Measurements from ENCODE around the gene SEC14L1.

The SEC14L1 gene

GRCh38 chr17:77146882-77147281 lies 6.1 kb downstream of the SEC14L1 start:
- no peak overlapping the region for H3K23ac ChIP-seq (ENCODE audit: low read length)
- no CpG with 5 or more reads among the region's 17 CpGs for WGBS (ENCODE audit: extremely low coverage, insufficient coverage, insufficient read length)
- H3K4ac ChIP-seq (ENCODE audit: low read depth, low read length) = peak overlapping the region; percentile 43
- no peak overlapping the region for H2AFZ ChIP-seq (ENCODE audit: insufficient read depth, low read length, poor library complexity)
- no peak overlapping the region for H2BK12ac ChIP-seq (ENCODE audit: low read length)
- peaks cover 7 to 13% of the 10 kb centered on the region in 2 experiments for H3K4me1 ChIP-seq (ENCODE audit: control insufficient read depth in 1 of 2, insufficient read depth in 2 of 2, low read length in 2 of 2)
- peak overlapping the region; percentile 41 for H3K4me3 ChIP-seq (ENCODE audit: low read depth, low read length)
- H2AK5ac ChIP-seq (ENCODE audit: low read length) = peak overlapping the region; percentile 79
- peaks cover 3% of the 10 kb centered on the region for H3K79me1 ChIP-seq (ENCODE audit: low read length)
- H4K8ac ChIP-seq (ENCODE audit: low read depth, low read length) = no peak overlapping the region
- H3K27ac ChIP-seq (ENCODE audit: low read depth, low read length) = no peak overlapping the region
- peaks cover 20 to 24% of the 10 kb centered on the region in 2 experiments for H3K36me3 ChIP-seq (ENCODE audit: control insufficient read depth in 1 of 2, insufficient read depth in 2 of 2, low read length in 2 of 2)
- H3K79me2 ChIP-seq (ENCODE audit: control insufficient read depth, insufficient read depth, low read length, poor library complexity) = peaks cover 2% of the 10 kb centered on the region
- no peaks in the 10 kb centered on the region for H3K27me3 ChIP-seq (ENCODE audit: insufficient read depth, low read length)
- H3K4me2 ChIP-seq (ENCODE audit: low read length) = no peak overlapping the region
- H4K91ac ChIP-seq (ENCODE audit: low read depth, low read length) = no peak overlapping the region
- no peak overlapping the region for H4K12ac ChIP-seq (ENCODE audit: low read depth, low read length)
- H3K14ac ChIP-seq (ENCODE audit: low read length) = no peak overlapping the region
- no peak overlapping the region for H2BK120ac ChIP-seq (ENCODE audit: insufficient read depth, low read length, poor library complexity)
- peak; percentile 50 to 67 for DNase-seq
- H3K9ac ChIP-seq (ENCODE audit: low read length) = no peak overlapping the region
- no peaks in the 10 kb centered on the region for H3K9me3 ChIP-seq (ENCODE audit: insufficient read depth, low read depth, low read length)
- peak overlapping the region; percentile 77 for H3K18ac ChIP-seq (ENCODE audit: low read length)
- no peak overlapping the region for H2BK5ac ChIP-seq (ENCODE audit: low read depth, low read length, poor library complexity)

GRCh38 chr17:77147357-77147801 lies 6.6 kb downstream of the SEC14L1 start:
- Histone ChIP-seq H3K36me3 (ENCODE audit: control insufficient read depth in 1 of 2, insufficient read depth in 2 of 2, low read length in 2 of 2) (peaks cover 20 to 24% of the 10 kb centered on the region in 2 experiments), H2BK5ac (ENCODE audit: low read depth, low read length, poor library complexity) (no peak overlapping the region), H3K27ac (ENCODE audit: low read depth, low read length) (no peak overlapping the region), H2BK120ac (ENCODE audit: insufficient read depth, low read length, poor library complexity) (no peak overlapping the region), H3K4me3 (ENCODE audit: low read depth, low read length) (no peak overlapping the region), H3K9ac (ENCODE audit: low read length) (no peak overlapping the region), H3K4me1 (ENCODE audit: control insufficient read depth in 1 of 2, insufficient read depth in 2 of 2, low read length in 2 of 2) (peaks cover 7 to 11% of the 10 kb centered on the region in 2 experiments), H3K18ac (ENCODE audit: low read length) (no peak overlapping the region), H2AK5ac (ENCODE audit: low read length) (no peak overlapping the region), H3K9me3 (ENCODE audit: insufficient read depth, low read depth, low read length) (no peaks in the 10 kb centered on the region), H2BK12ac (ENCODE audit: low read length) (no peak overlapping the region), H4K91ac (ENCODE audit: low read depth, low read length) (no peak overlapping the region), H3K27me3 (ENCODE audit: insufficient read depth, low read length) (no peaks in the 10 kb centered on the region), H3K79me1 (ENCODE audit: low read length) (peaks cover 3% of the 10 kb centered on the region), H2AFZ (ENCODE audit: insufficient read depth, low read length, poor library complexity) (no peak overlapping the region), H3K4ac (ENCODE audit: low read depth, low read length) (no peak overlapping the region), H3K14ac (ENCODE audit: low read length) (no peak overlapping the region), H3K79me2 (ENCODE audit: control insufficient read depth, insufficient read depth, low read length, poor library complexity) (peaks cover 2% of the 10 kb centered on the region), H3K4me2 (ENCODE audit: low read length) (no peak overlapping the region), H3K23ac (ENCODE audit: low read length) (no peak overlapping the region), H4K8ac (ENCODE audit: low read depth, low read length) (no peak overlapping the region), H4K12ac (ENCODE audit: low read depth, low read length) (no peak overlapping the region)
- no CpG with 5 or more reads among the region's 8 CpGs for WGBS (ENCODE audit: extremely low coverage, insufficient coverage, insufficient read length)
- DNase-seq = no peak

DNA sequence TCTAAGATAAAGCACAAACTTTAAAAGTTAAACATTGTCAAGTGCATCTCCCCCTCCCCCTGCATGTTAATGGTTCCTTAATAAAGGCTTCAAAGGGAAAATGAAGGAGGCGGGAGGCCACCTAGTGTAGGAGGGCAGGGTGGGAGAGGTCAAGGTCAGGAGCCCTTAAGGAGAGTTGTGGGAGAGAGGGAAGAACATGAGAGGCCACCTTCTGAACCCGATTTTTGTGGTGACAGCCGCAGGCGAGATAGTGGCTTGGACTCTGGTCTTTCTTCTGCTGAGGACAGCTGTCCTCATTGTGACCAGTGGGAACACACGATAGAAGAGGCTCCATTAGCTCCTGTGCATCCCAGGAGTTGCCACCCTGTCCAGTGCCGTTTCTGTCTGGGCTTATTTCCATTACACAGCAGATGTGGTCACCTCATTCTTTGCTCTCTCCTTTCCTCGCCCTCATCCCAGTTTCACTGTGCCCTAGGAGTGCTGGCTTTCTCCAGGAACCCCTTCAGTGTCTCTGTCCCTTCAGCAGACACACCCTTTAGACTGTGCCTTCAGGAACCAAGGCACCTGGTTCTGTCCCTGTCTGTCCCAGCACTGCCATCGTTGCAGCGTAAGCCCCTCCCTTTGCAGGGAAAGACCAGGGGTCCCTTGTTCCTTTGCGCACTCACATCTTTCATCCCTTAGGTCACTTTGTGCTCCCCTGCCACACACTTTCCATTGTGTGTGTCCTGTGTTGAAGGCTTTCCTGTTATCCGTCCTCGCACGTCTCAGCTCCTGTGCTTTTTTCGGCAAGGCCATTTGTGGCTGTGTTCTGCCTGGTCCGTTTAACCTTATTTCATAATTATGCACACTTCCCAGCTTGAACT lies 7.5 kb downstream of the SEC14L1 start:
- Histone ChIP-seq H3K4me1 (ENCODE audit: control insufficient read depth in 1 of 2, insufficient read depth in 2 of 2, low read length in 2 of 2) (peaks cover 7 to 11% of the 10 kb centered on the region in 2 experiments), H3K9me3 (ENCODE audit: insufficient read depth, low read depth, low read length) (no peaks in the 10 kb centered on the region), H3K4ac (ENCODE audit: low read depth, low read length) (no peak overlapping the region), H3K4me3 (ENCODE audit: low read depth, low read length) (peak overlapping the region; percentile 10), H3K79me2 (ENCODE audit: control insufficient read depth, insufficient read depth, low read length, poor library complexity) (peaks cover 2% of the 10 kb centered on the region), H4K91ac (ENCODE audit: low read depth, low read length) (no peak overlapping the region), H4K12ac (ENCODE audit: low read depth, low read length) (no peak overlapping the region), H3K79me1 (ENCODE audit: low read length) (peaks cover 3% of the 10 kb centered on the region), H3K27ac (ENCODE audit: low read depth, low read length) (no peak overlapping the region), H2AK5ac (ENCODE audit: low read length) (no peak overlapping the region), H3K23ac (ENCODE audit: low read length) (no peak overlapping the region), H3K9ac (ENCODE audit: low read length) (no peak overlapping the region), H4K8ac (ENCODE audit: low read depth, low read length) (no peak overlapping the region), H3K36me3 (ENCODE audit: control insufficient read depth in 1 of 2, insufficient read depth in 2 of 2, low read length in 2 of 2) (peaks cover 20 to 23% of the 10 kb centered on the region in 2 experiments), H3K27me3 (ENCODE audit: insufficient read depth, low read length) (no peaks in the 10 kb centered on the region), H3K4me2 (ENCODE audit: low read length) (no peak overlapping the region), H2AFZ (ENCODE audit: insufficient read depth, low read length, poor library complexity) (no peak overlapping the region), H3K18ac (ENCODE audit: low read length) (no peak overlapping the region), H2BK120ac (ENCODE audit: insufficient read depth, low read length, poor library complexity) (no peak overlapping the region), H3K14ac (ENCODE audit: low read length) (no peak overlapping the region), H2BK12ac (ENCODE audit: low read length) (no peak overlapping the region), H2BK5ac (ENCODE audit: low read depth, low read length, poor library complexity) (no peak overlapping the region)
- no CpG with 5 or more reads among the region's 15 CpGs for WGBS (ENCODE audit: extremely low coverage, insufficient coverage, insufficient read length)
- DNase-seq = no peak

DNA sequence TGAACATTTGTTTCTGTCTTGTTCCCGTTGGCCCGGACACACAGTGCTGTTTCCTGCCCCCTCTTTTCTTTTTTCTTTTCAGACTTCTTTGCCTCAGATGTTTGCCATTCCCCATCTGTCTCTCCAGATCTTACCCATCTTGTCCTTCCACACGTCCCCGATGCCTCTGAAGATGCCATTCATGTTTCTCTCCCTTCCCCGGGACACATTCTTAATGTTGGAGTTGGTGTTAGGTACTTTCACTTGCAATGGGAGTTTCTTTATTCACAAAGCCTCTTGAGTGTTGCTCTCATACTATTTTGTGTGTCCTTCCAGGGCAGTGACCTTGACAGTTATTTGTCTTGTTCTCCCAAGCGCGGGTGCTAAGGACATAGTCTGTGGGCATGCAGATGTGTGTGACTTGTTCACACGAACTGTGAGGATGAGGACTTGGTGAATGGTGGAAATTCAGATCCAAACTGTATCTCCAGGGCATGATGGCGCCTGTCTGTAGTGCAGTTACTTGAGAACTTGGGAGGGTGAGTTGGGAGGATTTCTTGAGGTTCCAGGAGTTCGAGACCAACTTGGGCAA lies 8.3 kb downstream of the SEC14L1 start:
- H2BK12ac ChIP-seq (ENCODE audit: low read length) = no peak overlapping the region
- no CpG with 5 or more reads among the region's 10 CpGs for WGBS (ENCODE audit: extremely low coverage, insufficient coverage, insufficient read length)
- H3K4me2 ChIP-seq (ENCODE audit: low read length) = no peak overlapping the region
- H2BK5ac ChIP-seq (ENCODE audit: low read depth, low read length, poor library complexity) = no peak overlapping the region
- no peak overlapping the region for H2AFZ ChIP-seq (ENCODE audit: insufficient read depth, low read length, poor library complexity)
- peaks cover 7 to 11% of the 10 kb centered on the region in 2 experiments for H3K4me1 ChIP-seq (ENCODE audit: control insufficient read depth in 1 of 2, insufficient read depth in 2 of 2, low read length in 2 of 2)
- no peak overlapping the region for H2AK5ac ChIP-seq (ENCODE audit: low read length)
- no peaks in the 10 kb centered on the region for H3K27me3 ChIP-seq (ENCODE audit: insufficient read depth, low read length)
- no peak overlapping the region for H4K91ac ChIP-seq (ENCODE audit: low read depth, low read length)
- peaks cover 20 to 22% of the 10 kb centered on the region in 2 experiments for H3K36me3 ChIP-seq (ENCODE audit: control insufficient read depth in 1 of 2, insufficient read depth in 2 of 2, low read length in 2 of 2)
- H3K4me3 ChIP-seq (ENCODE audit: low read depth, low read length) = no peak overlapping the region
- H4K12ac ChIP-seq (ENCODE audit: low read depth, low read length) = no peak overlapping the region
- no peak overlapping the region for H3K23ac ChIP-seq (ENCODE audit: low read length)
- no peak overlapping the region for H3K4ac ChIP-seq (ENCODE audit: low read depth, low read length)
- peaks cover 3% of the 10 kb centered on the region for H3K79me1 ChIP-seq (ENCODE audit: low read length)
- no peak overlapping the region for H3K14ac ChIP-seq (ENCODE audit: low read length)
- H3K18ac ChIP-seq (ENCODE audit: low read length) = no peak overlapping the region
- H3K27ac ChIP-seq (ENCODE audit: low read depth, low read length) = no peak overlapping the region
- H3K79me2 ChIP-seq (ENCODE audit: control insufficient read depth, insufficient read depth, low read length, poor library complexity) = peaks cover 2% of the 10 kb centered on the region
- H3K9me3 ChIP-seq (ENCODE audit: insufficient read depth, low read depth, low read length) = no peaks in the 10 kb centered on the region
- H3K9ac ChIP-seq (ENCODE audit: low read length) = no peak overlapping the region
- H2BK120ac ChIP-seq (ENCODE audit: insufficient read depth, low read length, poor library complexity) = no peak overlapping the region
- H4K8ac ChIP-seq (ENCODE audit: low read depth, low read length) = no peak overlapping the region
- DNase-seq = peak in 1 of 2 donors; percentile 66

All from trophoblast cell (in vitro differentiated cells and primary cell).